ELR (cell line): ENCODE data around the gene RNF149.

ENCODE experiments used
- DNase-seq: peaks from one replicate; pipeline ENCODE4 v3.0.0-alpha.2; 2015; ENCODE audit warnings: low read depth

Gene RNF149

GRCh38 chr2:101230541-101231001, 77.9 kb downstream of the RNF149 start:
- DNase-seq, result no peak
